ENCODE results near the gene ZFAND3. TPM values are rescaled to one million over a fixed set of nuclear protein-coding genes. Genes with fewer than 3 reads are reported as not detected.
"Not testable (repeated sequence)": the region's sequence is repeated elsewhere in the genome, so short reads cannot be mapped to it uniquely, and the experiment has no call there.

Gene ZFAND3
- total RNA-seq, 1 donor from 2014 or later: 32.2 TPM

GRCh38 chr6:37972994-37973757 lies 153.6 kb downstream of the ZFAND3 start:
- DNase-seq: no peak

GRCh38 chr6:37974381-37974780 lies 154.9 kb downstream of the ZFAND3 start:
- DNase-seq: no peak

- DNase-seq: no peak
Measured at GRCh38 chr6:37974943-37975342, 155.4 kb downstream of the ZFAND3 start.

GRCh38 chr6:37977715-37978114 lies 158.2 kb downstream of the ZFAND3 start:
- no peak for DNase-seq

GRCh38 chr6:37979392-37980221 lies 160.1 kb downstream of the ZFAND3 start:
- no peak for DNase-seq

GRCh38 chr6:37980222-37980595 lies 160.7 kb downstream of the ZFAND3 start:
- DNase-seq: peak; percentile 17

GRCh38 chr6:37981626-37982025 lies 162.1 kb downstream of the ZFAND3 start:
- no peak for DNase-seq

- DNase-seq: no peak
Measured at GRCh38 chr6:37982317-37982716, 162.8 kb downstream of the ZFAND3 start.

- no peak for DNase-seq
Measured at GRCh38 chr6:37983720-37984501, 164.4 kb downstream of the ZFAND3 start.

- no peak for DNase-seq
Measured at GRCh38 chr6:37984578-37984977, 165.1 kb downstream of the ZFAND3 start.

GRCh38 chr6:37985355-37985754 lies 165.8 kb downstream of the ZFAND3 start:
- DNase-seq: no peak

GRCh38 chr6:37987018-37987417 lies 167.5 kb downstream of the ZFAND3 start:
- no peak for DNase-seq

- DNase-seq: no peak
Measured at GRCh38 chr6:37987559-37987958, 168.0 kb downstream of the ZFAND3 start.

- DNase-seq: no peak
Measured at GRCh38 chr6:37988127-37988526, 168.6 kb downstream of the ZFAND3 start.

- no peak for DNase-seq
Measured at GRCh38 chr6:37988696-37989095, 169.2 kb downstream of the ZFAND3 start.

- no peak for DNase-seq
Measured at GRCh38 chr6:37990762-37991525, 171.4 kb downstream of the ZFAND3 start.

GRCh38 chr6:37992749-37993148 lies 173.2 kb downstream of the ZFAND3 start:
- DNase-seq: no peak

GRCh38 chr6:37993194-37993593 lies 173.7 kb downstream of the ZFAND3 start:
- DNase-seq: not testable (repeated sequence)

- no peak for DNase-seq
Measured at GRCh38 chr6:37993596-37993995, 174.1 kb downstream of the ZFAND3 start.

- no peak for DNase-seq
Measured at GRCh38 chr6:37994223-37994622, 174.7 kb downstream of the ZFAND3 start.

- DNase-seq: no peak
Measured at GRCh38 chr6:37998366-37998765, 178.8 kb downstream of the ZFAND3 start.

GRCh38 chr6:38001386-38001785 lies 181.9 kb downstream of the ZFAND3 start:
- no peak for DNase-seq
